GM15510 (cell line): ENCODE results near the gene SPNS2.

Source experiments
- POLR2A ChIP-seq: IDR thresholded peaks from 3 replicates; pipeline ENCODE4 v1.6.1; 2011; ENCODE audit warnings: borderline replicate concordance; ENCODE audit not compliant: insufficient read length; ENCODE audit errors: extremely low read depth

The SPNS2 gene

DNA sequence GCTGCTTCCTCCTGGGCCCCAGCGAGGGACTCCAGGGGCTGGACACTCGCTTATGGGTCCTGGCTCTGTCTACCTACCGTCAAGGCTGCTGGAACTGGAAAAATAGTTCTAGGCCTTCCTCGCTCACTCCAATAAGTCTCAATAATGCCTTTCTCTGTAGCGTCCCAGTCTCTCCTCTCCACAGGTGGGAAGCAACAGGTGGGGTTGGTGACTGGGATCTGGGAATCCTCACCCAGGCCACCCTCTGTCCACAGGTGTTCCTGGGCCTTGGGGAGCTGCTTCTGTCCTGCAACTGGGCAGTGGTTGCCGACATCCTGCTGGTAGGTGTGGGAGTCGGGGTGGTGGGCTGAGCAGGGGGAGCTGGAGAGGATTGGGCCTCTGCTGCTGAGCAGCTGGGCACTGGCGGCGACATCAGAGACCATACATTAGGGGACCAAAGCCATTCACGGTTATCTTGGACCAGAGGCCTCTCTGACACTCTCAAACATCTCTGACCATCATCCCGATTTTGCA lies 20.3 kb upstream of the SPNS2 start:
- TF ChIP-seq POLR2A = no peak

- TF ChIP-seq POLR2A = no peak
Observed at GRCh38 chr17:4479340-4479981, 19.2 kb upstream of the SPNS2 start.

DNA sequence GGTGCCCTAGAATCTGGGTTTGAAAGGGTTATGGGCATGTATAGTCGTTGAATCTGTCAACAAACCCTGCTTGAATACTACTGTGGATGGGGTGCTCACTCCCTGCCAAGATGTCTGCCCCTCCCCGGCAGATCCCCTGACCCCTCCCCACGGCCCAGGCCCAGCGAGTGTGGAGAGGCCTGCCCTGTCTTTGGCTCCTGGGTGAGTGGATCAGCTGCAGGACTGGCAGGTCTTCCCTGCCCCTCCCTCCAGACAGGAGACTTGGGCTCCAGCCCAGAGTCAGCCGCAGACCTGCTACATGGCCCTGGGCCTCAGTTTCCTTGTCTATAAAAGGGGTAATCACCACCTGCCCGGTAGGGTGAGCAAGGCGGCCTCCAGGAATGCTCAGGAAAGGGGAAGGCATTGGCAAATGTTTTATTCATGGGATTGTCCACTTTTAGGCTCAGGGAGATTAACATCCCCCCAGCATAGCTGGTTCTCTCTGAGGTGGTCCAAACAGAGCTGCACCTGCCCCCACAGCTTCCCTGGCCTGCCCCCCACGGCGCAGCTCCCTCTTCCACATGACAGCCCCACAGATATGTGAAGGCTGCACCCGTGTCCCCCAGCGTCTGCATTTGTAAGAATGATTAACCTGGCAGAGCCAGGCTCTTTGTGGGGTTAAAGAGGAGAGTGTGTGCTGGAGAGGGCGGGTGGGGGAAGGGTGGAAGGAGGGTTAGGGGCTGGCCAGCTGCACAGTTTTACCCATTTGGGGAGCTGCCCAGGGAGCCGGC lies 18.5 kb upstream of the SPNS2 start:
- no peak for TF ChIP-seq POLR2A

GRCh38 chr17:4480929-4481898 lies 17.5 kb upstream of the SPNS2 start:
- TF ChIP-seq POLR2A = no peak

DNA sequence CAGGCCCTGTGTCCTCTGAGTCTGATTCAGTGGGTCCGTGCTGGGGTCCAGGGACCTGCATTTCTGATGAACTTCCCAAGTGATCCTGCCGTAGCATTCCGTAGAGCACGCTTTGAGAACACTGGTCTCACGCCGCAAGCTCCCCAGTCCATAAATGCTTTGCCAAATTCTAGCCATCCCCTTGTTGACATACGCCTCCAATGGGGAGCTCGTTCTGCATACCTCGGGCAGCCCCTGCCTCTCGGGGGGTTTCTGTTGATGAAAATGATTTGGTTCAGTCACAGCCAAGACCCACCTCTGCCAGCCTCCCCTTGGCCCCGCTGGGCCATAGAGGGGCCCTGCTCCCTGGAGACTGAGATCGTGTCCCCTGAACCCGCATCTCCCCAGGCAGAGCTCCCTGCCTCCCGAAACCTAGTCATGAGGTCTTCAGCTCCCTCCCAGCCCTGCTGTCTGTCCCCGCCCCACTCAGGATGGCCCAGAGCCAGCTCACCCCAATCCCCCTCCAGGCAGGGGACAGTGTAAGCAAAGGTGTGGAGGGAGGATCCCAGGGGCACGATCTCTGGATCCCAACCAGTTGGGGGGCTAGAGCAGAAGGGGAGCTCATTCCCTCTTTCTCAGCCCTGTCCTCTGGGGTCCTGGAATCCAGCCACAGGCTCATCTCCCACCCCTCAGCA lies 16.2 kb upstream of the SPNS2 start:
- no peak for TF ChIP-seq POLR2A

DNA sequence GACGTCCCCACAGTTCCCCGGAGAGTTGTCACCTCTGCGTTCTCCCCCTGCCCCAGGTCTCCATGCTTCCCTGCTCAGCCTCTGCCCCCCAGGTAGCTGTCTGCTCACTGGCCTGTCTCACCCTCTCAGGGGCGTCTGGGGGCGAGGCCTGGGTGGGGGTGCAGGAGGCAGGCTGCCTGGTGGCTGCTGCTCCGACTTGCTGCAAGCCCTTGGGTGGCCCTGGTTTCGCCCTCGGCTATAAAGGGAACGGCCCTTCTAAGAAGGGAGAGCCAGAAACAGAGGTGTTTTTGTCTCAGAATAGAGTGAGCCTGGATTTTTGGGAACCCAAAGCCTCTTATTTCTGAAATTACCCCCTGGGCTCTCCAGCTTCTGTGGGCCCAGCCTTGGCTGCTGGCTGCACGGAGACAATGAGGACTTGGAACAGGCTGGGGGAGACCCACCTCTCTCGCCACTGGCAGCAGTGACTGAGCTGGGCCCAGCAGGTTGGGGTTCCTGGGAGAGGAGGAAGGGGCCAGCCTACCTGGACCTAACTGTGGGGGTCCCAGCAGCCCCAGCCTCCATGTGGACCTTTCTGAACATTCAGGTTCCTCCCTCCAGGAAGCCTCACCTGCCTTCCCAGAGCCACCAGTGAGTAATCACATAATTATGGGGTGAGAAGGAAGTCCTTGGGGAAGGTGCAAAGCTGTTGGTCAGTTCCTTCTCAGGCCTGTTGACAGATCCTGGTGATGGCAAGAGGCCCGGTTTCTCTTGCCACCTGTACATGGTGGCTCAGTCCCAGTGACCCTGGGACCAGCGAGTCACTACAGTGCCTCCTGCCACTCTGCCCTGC lies 15.5 kb upstream of the SPNS2 start:
- TF ChIP-seq POLR2A = no peak

DNA sequence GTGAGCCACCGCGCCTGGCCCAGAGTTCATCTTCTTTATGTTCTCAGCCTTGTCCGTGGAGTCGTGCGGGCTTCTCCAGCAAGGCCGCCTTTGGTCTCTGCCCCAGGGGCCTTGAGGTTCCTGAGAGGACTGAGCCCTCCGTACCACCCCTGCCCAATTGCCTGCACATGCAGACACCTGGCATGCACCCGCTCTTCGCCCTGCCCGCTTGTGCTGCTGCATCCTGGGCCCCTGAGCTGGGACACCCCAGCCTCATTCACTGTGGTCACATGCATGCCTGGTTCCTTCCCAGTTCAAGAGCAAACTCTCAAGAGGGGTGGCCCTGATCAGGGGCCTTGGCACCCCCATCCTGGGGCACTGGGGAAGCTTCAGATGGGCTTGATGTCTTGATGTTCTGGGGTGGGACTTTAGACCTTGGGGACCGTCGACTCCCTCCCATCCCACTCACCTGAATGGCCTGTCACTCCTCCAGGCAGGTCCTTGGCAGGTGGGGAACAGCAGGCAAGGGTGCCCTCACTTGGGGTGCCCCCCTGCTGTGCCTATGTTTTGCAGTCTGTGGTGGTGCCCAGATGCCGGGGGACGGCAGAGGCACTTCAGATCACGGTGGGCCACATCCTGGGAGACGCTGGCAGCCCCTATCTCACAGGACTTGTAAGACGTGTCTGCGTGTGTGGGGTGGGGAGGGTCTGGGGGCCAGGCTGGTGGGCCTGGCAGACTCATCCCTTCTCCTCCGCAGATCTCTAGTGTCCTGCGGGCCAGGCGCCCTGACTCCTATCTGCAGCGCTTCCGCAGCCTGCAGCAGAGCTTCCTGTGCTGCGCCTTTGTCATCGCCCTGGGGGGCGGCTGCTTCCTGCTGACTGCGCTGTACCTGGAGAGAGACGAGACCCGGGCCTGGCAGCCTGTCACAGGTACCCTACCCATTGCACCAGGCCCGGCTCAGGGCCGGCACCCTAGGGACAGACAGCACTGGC lies 12.7 kb upstream of the SPNS2 start:
- no peak for TF ChIP-seq POLR2A

- no peak for TF ChIP-seq POLR2A
Observed at GRCh38 chr17:4487296-4487695, 11.4 kb upstream of the SPNS2 start.

GRCh38 chr17:4487820-4488716 lies 10.6 kb upstream of the SPNS2 start:
- TF ChIP-seq POLR2A = no peak

- TF ChIP-seq POLR2A = no peak
Observed at GRCh38 chr17:4488989-4489595, 9.6 kb upstream of the SPNS2 start.

DNA sequence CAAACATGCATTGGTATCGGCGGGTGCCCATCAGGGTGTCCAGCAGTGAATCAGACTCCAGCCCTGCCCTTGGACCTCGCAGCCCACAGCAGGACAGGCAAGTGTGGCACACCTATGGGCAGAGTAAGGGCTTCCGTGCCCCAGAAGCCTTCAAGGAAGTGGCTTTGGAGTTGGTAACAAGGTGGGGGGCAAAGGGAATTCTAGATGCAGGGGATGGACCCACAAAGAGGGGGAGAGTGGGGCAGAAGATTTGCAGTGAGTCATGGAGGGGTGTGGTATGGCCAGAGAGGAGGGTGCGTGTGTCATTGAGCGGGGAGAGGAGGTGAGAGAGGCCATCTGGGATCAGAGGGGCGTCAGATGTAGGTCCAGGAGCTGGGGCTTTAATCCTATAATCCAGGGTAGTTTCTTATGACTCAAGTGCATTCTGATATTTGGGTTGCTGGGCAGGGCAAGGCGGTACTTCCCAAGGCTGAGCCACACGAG lies 8.5 kb upstream of the SPNS2 start:
- no peak for TF ChIP-seq POLR2A

- no peak for TF ChIP-seq POLR2A
Observed at GRCh38 chr17:4490637-4491061, 8.0 kb upstream of the SPNS2 start.
